Stimulated activated memory B cell treated with anti-CD40 and anti-IgM and Interleukin-4, amounts not matched to agents 10 μg/mL and 1 μg/mL and 100 μg/mL, for 72 hours (primary cell): Measurements from ENCODE around the gene LEF1.

Source experiments
- ATAC-seq: fragments of 150-1000 bp; cut with Tn5 transposase; 2 replicates; pipeline ENCODE4 v1.10.0; 2021
- H3K27ac Mint-ChIP-seq: one replicate; pipeline ENCODE4 v1.8.0; 2022; ENCODE audit warnings: mild to moderate bottlenecking, mixed read lengths
- H3K27me3 Mint-ChIP-seq: one replicate; pipeline ENCODE4 v1.8.0; 2022; ENCODE audit warnings: mixed read lengths
- H3K36me3 Mint-ChIP-seq: one replicate; pipeline ENCODE4 v1.8.0; 2022; ENCODE audit warnings: mixed read lengths
- H3K4me1 Mint-ChIP-seq: one replicate; pipeline ENCODE4 v1.8.0; 2022; ENCODE audit warnings: mixed read lengths
- H3K4me3 Mint-ChIP-seq: one replicate; pipeline ENCODE4 v1.8.0; 2022; ENCODE audit warnings: mild to moderate bottlenecking, moderate library complexity, mixed read lengths
- H3K9me3 Mint-ChIP-seq: one replicate; pipeline ENCODE4 v1.8.0; 2022; ENCODE audit warnings: mixed read lengths

Gene LEF1

DNA sequence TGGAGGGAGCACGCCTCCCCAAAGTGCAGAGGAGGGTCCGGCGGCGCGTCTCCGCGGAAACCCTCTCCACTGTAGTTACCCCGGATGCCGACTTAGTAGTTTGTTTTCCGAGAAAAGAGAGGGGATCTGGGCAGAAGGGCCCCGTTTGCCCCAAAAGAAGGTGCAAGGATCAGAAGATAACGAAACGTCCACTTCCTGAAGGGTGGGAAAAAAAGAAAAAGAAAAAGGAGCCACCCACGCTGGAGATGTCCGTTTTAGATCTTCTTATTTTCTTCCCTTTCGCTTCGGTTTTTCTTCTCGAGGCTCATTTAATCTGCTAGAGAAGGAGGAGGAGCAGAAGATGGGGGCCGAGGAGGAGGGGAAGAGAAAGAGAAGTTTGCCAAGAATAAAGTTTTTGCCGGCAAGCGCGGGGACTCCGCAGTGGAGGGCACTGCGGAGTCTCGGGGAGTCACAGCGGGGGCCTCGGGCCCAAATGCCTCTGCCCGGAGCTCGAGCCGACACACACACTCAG is 517 bp downstream of the LEF1 start:
- H3K9me3 Mint-ChIP-seq, result no peaks in the 10 kb centered on the region
- no peak for ATAC-seq
- peaks cover 73% of the 10 kb centered on the region for H3K27me3 Mint-ChIP-seq
- peaks cover 60% of the 10 kb centered on the region for H3K4me1 Mint-ChIP-seq
- no peaks in the 10 kb centered on the region for H3K36me3 Mint-ChIP-seq
- peak overlapping the region; percentile 87 for H3K4me3 Mint-ChIP-seq
- peak overlapping the region; percentile 65 for H3K27ac Mint-ChIP-seq

DNA sequence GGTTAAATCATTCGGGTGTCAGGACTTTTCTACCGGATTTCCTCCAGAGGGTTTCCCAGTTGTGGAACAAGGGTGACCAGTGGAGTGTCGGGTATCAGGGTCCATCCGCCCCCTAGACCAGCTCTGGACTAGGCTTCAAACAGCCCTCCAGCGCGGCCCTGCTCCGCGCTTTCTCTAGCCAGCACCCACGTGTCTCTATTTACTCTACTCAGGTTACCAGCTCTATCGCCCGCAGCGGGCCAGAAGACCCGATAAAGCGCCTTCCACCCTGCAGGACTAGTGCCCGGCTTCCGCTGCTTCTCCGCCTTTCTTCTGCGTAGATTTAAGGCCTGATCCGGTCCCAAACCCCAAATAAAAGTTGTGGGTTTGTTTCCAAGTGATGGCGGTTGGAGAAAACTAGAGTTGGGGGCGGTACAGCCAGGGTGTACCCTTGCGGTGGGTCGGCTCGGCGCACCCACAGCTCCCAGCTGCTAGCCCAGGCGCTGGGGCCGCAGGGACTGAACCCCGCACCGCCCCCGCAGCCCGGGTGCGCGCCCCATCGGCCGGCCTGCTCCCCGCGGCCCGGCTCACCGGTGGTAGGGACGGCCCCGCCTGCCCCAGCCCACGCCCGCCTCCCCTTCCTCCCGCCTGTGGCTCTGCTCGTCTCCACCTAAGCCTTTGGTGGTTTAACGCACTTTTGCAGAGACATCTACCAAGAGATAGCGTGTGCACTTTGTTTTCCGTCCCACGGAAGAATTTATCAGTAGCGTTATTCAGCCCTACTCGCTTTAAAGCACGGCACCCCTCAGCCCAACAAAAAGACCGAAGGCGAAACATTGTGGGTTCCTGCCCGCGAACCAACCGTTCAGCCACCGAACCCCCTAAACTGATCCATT is 2.1 kb downstream of the LEF1 start:
- no peaks in the 10 kb centered on the region for H3K36me3 Mint-ChIP-seq
- peak overlapping the region; percentile 65 for H3K27ac Mint-ChIP-seq
- peak; percentile 49 for ATAC-seq
- no peaks in the 10 kb centered on the region for H3K9me3 Mint-ChIP-seq
- peaks cover 61% of the 10 kb centered on the region for H3K27me3 Mint-ChIP-seq
- H3K4me1 Mint-ChIP-seq, result peaks cover 53% of the 10 kb centered on the region
- peak overlapping the region; percentile 91 for H3K4me3 Mint-ChIP-seq

DNA sequence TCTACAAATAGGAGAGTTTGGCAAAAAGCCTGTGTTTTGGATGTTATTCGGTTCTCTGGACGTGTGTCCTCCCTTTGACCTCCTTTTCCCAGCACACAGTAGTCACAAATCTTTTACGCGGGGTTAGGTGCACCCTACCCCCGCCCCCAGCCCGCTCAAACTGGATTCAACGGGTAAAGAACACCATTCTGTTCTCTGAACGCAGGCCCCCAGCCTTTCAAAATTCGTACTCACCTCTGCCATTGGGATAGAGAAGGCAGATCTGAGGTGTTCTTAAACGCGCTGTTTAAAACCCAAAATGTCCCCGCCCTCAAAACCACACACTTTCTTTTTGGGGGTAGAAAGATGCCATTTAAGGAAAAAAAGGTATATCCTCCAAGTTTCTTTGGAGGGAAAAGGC is 2.7 kb downstream of the LEF1 start:
- Mint-ChIP-seq H3K4me3 (no peak overlapping the region), H3K9me3 (no peaks in the 10 kb centered on the region), H3K4me1 (peaks cover 46% of the 10 kb centered on the region), H3K27ac (no peak overlapping the region), H3K36me3 (no peaks in the 10 kb centered on the region), H3K27me3 (peaks cover 55% of the 10 kb centered on the region)
- ATAC-seq, result no peak

DNA sequence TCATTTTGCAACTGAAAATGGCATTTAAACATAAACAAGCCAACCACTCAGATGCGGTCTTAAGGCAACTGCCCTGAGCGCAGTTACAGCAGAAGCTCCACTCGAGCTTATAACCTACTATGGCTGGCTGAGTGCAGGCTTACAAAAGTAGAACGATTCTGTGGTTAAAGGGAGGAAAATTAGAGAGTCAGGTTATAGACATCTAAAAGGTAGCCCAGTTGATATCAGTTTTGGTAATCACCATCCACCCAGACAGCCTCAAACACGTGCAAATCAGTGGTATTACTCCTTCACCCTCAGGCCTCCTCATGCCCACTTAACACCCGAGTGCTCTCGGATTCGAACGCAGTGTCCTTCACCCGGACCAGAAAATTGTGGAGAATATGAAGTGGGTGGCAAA is 3.1 kb downstream of the LEF1 start:
- Mint-ChIP-seq H3K27ac (no peak overlapping the region), H3K4me1 (peaks cover 42% of the 10 kb centered on the region), H3K9me3 (no peaks in the 10 kb centered on the region), H3K4me3 (no peak overlapping the region), H3K27me3 (peaks cover 50% of the 10 kb centered on the region), H3K36me3 (no peaks in the 10 kb centered on the region)
- ATAC-seq, result no peak

DNA sequence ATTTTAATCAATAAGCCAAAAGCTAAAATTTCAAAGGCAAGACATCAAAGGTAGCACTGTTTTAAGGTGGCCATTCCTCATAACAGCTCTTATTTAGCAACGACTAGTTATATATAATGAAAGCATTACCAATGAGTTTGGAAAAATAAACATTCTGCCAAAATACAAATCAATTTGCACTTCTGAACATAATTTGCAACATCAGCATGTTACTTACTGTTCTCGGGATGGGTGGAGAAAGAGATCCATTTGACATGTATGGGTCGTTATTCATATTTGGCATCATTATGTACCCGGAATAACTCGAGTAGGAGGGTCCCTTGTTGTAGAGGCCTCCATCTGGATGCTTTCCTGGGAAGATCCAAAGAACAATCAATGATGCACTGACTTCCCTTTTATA is 5.4 kb downstream of the LEF1 start:
- no peak overlapping the region for H3K27ac Mint-ChIP-seq
- H3K36me3 Mint-ChIP-seq, result no peaks in the 10 kb centered on the region
- peaks cover 27% of the 10 kb centered on the region for H3K4me1 Mint-ChIP-seq
- no peak for ATAC-seq
- no peaks in the 10 kb centered on the region for H3K9me3 Mint-ChIP-seq
- peaks cover 30% of the 10 kb centered on the region for H3K27me3 Mint-ChIP-seq
- H3K4me3 Mint-ChIP-seq, result no peak overlapping the region

DNA sequence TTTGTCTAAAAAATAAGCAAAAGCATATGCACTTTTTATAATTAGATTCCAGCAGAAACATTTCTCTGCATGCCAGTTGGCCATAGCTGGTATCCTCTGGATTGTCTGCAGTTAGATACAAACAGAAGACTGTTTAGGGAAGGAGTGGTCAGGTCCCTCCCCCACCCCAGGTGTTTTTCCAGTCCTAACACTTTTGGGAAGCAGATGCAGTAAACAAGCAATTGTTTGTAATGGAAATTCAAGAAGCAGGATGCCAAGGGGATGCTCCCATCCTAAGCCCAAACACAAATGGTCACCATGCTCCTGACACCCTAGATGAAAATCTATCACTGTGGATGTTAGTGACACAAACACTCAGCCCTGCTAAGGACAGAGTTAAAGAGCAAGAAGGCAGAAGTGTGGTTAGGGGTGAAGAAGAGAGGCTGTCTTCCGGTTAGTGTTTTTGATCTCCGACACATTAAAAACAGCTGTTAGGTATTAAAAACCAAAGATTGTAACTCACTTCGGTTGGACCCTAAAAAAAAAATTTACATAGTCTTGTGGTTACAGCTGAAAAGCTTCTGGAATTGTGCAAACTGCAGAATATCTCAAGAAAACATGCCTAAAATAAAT is 7.9 kb downstream of the LEF1 start:
- ATAC-seq, result no peak
- Mint-ChIP-seq H3K9me3 (no peaks in the 10 kb centered on the region), H3K4me1 (peaks cover 2% of the 10 kb centered on the region), H3K27ac (no peak overlapping the region), H3K36me3 (no peaks in the 10 kb centered on the region), H3K4me3 (no peak overlapping the region), H3K27me3 (peaks cover 15% of the 10 kb centered on the region)

DNA sequence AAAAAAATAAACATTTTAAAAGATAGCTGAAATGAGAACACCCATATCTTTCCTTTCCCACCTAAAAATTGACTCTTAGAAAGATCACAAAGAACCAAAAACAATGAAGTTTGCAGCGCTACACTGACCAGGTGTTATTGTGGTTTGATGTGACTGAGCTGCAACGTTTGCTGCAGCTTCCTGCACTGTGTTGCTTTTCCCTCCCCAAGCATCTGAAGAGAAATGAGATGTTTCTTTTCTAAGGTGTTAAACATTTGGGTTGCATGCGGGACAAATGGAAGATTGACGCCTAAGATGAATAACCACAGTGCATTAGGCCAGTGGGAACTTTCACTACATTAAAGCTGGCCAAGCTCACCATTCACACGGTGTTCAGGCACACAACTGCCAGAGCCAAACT is 8.9 kb downstream of the LEF1 start:
- no peaks in the 10 kb centered on the region for H3K36me3 Mint-ChIP-seq
- H3K27me3 Mint-ChIP-seq, result peaks cover 20% of the 10 kb centered on the region
- no peaks in the 10 kb centered on the region for H3K4me1 Mint-ChIP-seq
- no peak for ATAC-seq
- no peak overlapping the region for H3K27ac Mint-ChIP-seq
- no peaks in the 10 kb centered on the region for H3K9me3 Mint-ChIP-seq
- H3K4me3 Mint-ChIP-seq, result no peak overlapping the region

DNA sequence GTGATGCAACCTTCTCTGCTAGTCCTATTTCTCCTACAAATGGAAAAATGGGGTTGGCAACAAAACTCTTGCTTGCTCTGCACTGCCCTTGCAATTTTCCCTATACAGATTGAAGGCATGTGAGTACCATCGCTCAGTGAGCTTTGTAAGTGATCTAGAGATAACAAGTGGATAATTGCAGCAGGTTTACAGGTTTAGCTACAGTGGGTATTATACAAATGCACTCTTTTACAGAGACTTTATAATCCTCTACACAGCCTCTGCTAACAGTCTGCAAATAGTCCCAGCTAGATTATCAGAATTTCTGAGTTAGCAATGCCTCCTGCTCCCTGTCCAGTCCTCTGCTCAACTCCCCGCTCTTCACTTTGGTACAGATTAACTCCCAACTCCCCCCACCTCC is 11.1 kb downstream of the LEF1 start:
- H3K27ac Mint-ChIP-seq, result no peak overlapping the region
- no peak overlapping the region for H3K4me3 Mint-ChIP-seq
- H3K27me3 Mint-ChIP-seq, result peaks cover 20% of the 10 kb centered on the region
- H3K4me1 Mint-ChIP-seq, result no peaks in the 10 kb centered on the region
- peak; percentile 39 for ATAC-seq
- H3K9me3 Mint-ChIP-seq, result no peaks in the 10 kb centered on the region
- H3K36me3 Mint-ChIP-seq, result no peaks in the 10 kb centered on the region

DNA sequence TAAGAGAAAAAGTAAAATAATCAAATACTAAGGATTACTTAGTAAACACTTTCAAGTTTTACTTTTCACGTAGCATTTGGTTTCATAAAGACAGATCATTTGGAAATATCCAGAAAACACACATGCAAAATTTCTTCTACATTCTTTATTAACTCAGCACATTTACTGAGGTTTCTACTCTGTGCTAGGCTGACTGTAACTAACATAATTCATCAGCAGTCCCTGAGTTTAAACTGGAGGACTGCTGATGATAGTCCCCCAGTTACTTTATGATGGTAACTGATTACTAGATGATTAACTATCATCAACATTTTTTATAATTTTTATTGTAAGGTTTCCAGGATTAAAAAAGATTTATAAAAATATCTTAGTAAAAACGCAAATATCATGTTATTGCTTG is 12.3 kb downstream of the LEF1 start:
- Mint-ChIP-seq H3K36me3 (no peaks in the 10 kb centered on the region), H3K27ac (no peak overlapping the region), H3K4me3 (no peak overlapping the region), H3K9me3 (no peaks in the 10 kb centered on the region), H3K27me3 (peaks cover 28% of the 10 kb centered on the region), H3K4me1 (no peaks in the 10 kb centered on the region)
- no peak for ATAC-seq

DNA sequence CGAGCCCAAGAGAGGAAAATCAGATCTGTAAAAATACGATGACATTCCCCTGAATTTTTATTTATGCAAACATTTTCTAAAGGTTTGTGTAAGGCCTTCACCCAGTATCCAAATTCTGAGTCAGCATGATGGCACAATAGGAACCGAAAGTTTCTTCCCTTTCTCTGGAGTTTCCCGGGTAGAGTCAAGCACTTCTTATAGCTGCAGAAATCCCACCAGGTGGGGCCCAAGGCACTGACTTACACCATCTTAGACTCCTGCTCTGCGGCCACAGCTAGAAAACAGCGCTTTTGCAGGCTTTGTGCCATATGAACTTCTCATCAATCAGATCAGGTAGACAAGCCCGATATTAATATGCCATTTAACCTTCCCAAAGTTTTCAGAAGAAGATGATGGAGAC is 13.4 kb downstream of the LEF1 start:
- ATAC-seq, result no peak
- Mint-ChIP-seq H3K9me3 (no peaks in the 10 kb centered on the region), H3K27ac (no peak overlapping the region), H3K27me3 (peaks cover 28% of the 10 kb centered on the region), H3K4me1 (no peaks in the 10 kb centered on the region), H3K4me3 (no peak overlapping the region), H3K36me3 (no peaks in the 10 kb centered on the region)

DNA sequence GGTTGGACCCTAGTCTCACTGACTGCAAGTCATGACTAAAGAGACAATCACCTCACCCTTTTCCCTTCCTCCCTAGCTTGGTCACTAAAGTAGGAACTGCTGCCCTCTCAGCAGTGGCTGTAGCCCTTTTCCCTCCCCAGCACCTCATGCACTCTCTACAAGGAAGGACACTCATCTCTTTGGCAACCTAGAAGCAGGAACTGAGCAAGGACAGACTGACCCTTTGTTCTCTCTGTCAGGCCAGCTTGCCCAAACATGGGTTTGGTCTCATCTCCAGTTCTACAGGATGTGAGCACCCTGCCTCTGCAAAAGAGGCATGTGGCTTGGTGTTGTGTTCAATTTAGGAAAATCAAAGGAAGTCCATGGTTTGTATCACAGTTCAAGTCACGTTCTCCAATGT is 15.8 kb downstream of the LEF1 start:
- ATAC-seq, result no peak
- H3K9me3 Mint-ChIP-seq, result no peaks in the 10 kb centered on the region
- H3K4me3 Mint-ChIP-seq, result no peak overlapping the region
- no peaks in the 10 kb centered on the region for H3K4me1 Mint-ChIP-seq
- H3K27ac Mint-ChIP-seq, result no peak overlapping the region
- peaks cover 21% of the 10 kb centered on the region for H3K27me3 Mint-ChIP-seq
- no peaks in the 10 kb centered on the region for H3K36me3 Mint-ChIP-seq

DNA sequence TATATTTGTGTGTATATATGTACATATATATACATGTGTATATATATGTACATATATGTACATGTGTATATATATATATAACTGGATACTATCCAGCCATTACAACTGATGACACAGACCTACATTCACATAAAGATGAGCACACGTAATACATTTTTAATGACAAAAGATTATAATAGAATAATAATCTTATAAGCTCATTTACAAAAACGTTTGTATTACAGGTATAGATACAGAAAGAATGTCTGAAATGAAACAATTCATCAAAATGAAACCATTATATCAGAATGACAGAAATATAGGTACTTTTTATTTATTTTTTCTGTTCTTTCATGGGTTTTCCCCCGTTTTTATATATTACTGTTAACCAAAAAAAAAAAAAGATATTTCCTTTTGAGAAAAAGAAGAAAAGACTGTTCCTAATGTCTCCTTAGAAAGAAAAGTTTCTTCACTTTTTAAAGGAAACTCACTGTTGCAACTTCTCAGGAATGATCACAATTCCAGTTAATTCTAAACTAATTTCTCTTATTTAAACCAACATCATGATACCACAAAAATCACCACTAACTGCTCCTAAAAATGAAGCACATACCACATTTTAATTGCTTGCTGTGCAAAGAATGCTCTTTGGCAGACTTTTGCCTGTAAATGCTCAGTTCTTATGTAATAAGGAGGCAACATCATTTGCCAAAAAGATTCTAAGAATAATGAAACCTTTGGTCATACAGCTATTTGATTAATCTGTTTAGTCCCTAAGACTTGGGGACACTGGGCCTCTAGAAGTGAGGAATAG is 18.9 kb downstream of the LEF1 start:
- H3K36me3 Mint-ChIP-seq, result no peaks in the 10 kb centered on the region

DNA sequence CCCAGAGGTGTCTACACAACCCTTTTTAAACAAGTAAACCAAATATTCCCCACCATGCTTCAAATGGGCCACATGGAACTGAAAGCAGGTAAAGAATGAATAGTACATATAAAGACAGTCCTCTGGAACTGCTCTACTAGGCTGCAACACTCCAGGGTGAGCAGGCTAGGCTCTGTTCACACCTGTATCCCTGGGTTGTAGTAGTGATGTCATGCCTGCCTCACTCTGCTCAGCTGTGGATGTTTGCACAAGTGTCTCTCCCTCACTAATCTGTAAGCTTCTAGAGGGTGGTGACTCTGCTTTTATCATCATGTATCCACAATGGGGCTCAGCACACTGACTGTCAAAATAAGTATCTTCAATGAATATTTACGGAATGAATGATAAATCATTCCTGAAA is 20.4 kb downstream of the LEF1 start:
- no peaks in the 10 kb centered on the region for H3K9me3 Mint-ChIP-seq
- no peak overlapping the region for H3K27ac Mint-ChIP-seq
- H3K4me3 Mint-ChIP-seq, result no peak overlapping the region
- peaks cover 17% of the 10 kb centered on the region for H3K27me3 Mint-ChIP-seq
- H3K36me3 Mint-ChIP-seq, result no peaks in the 10 kb centered on the region
- no peak for ATAC-seq
- H3K4me1 Mint-ChIP-seq, result no peaks in the 10 kb centered on the region

More for the DNA sequence above, 18.9 kb downstream of the LEF1 start:
- no peak overlapping the region for H3K27ac Mint-ChIP-seq
- no peak overlapping the region for H3K4me3 Mint-ChIP-seq
- no peaks in the 10 kb centered on the region for H3K4me1 Mint-ChIP-seq
- H3K27me3 Mint-ChIP-seq, result peaks cover 8% of the 10 kb centered on the region
- no peaks in the 10 kb centered on the region for H3K9me3 Mint-ChIP-seq
- no peak for ATAC-seq

DNA sequence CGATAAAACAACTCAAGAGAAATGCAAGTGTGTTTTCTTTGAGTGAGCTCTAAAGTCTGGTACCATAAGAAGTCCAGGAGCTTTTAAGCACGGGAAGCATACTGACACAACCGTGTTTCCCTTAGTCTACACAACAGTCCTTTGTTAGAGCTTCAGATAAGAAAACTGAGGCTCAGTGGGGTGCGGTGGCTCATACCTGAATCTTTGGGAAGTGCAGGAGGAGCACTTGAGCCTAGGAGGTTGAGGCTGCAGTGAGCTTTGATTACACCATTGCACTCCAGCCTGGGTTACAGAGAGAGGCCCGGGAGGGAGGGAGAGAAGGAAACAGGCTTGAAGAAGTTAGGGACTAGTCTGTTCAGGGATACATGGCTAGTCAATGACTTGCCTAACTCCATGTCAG is 21.9 kb downstream of the LEF1 start:
- Mint-ChIP-seq H3K36me3 (no peaks in the 10 kb centered on the region), H3K27me3 (peaks cover 20% of the 10 kb centered on the region), H3K27ac (no peak overlapping the region), H3K9me3 (no peaks in the 10 kb centered on the region), H3K4me3 (no peak overlapping the region), H3K4me1 (no peaks in the 10 kb centered on the region)
- ATAC-seq, result no peak

DNA sequence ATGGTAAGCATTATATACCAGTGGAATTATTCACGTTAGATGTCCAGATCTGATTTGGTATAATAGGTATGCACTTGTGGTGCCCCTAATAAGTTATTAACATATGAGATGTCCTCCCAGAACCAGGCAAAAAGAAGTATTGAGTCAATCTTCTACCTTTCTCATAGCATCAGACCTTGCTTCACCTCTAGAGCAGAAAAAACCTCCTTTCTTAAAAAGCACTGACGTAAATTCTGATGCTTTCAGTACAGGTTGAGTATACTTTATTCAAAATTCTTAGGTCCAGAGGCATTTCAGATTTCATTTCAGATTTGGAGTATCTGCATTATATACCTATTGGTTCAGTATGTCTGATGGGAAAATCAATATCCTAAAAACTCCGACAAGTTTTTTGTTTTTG is 22.4 kb downstream of the LEF1 start:
- Mint-ChIP-seq H3K27ac (no peak overlapping the region), H3K9me3 (no peaks in the 10 kb centered on the region), H3K27me3 (peaks cover 23% of the 10 kb centered on the region)

More for the DNA sequence above, 22.4 kb downstream of the LEF1 start:
- Mint-ChIP-seq H3K4me3 (no peak overlapping the region), H3K4me1 (no peaks in the 10 kb centered on the region), H3K36me3 (no peaks in the 10 kb centered on the region)
- ATAC-seq, result no peak
